NCI-H146 (cell line): ENCODE data around the gene CPTP.
A peak's percentile ranks its signal among the peaks of the same experiment; 100 is the strongest.

Experiments
- DNase-seq: peaks from one replicate; lab custom pipeline; 2025; lab: John Stamatoyannopoulos, UW

CPTP gene

DNA sequence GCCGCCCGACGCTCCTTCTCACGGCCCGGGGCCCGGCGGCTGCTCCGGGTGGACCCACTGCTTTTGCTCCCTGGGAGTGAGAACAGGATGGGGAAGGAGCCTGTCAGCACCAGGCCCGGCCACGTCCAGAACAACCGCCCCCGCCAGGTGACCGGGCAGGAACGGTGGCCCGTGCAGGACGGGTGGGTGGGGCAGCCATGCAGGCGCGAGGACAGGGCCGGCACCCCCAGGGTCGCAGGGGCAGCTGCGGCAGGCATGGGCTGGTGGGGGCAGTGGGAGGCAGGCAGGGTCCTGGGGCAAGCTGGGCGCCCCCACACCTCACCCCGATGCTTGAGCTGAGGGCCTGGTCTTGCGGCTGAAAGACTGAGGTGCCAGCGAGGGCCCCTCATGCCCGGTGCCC is 11.8 kb downstream of the CPTP start:
- no peak for DNase-seq

GRCh38 chr1:1336931-1337792 is 12.6 kb downstream of the CPTP start:
- no peak for DNase-seq

DNA sequence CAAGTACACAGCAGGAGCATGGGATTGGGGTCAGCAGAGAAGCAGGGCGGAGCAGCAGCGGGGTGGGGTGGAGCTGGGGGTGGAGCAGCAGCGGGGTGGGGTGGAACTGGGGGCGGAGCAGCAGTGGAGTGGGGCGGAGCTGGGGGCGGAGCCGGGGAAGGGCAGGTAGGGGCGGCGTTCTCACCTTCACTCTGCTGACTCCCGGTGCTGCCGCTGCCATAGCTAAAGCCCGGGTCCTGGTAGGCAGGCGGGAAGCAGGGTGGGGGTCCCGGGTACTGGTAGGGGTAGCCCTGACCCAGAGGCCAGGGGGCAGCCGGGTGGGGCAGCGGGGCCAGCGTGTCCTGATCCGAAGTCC is 13.2 kb downstream of the CPTP start:
- DNase-seq, result no peak

- no peak for DNase-seq
These were observed 13.7 kb downstream of the CPTP start for GRCh38 chr1:1338278-1338677.

DNA sequence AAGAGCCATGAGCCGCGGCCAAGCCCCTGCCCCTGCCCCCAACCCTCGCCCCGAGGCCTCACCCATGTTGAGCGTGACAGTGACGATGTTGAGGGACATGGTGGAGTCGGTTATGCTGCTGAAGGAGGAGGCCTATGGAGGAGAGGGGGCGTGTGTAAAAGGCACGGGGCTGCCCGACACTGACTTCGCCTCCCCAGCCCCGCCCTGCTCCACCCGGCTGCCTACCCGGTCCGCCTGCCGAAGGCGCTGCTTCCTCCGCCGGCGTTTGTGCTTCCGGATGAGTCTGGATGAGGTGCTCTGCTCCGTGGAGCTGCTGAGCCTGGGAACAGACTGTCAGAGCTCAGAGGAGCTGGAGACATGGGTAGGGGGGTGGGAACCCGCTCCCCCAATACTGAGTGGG is 15.6 kb downstream of the CPTP start:
- no peak for DNase-seq

GRCh38 chr1:1340791-1341548 is 16.4 kb downstream of the CPTP start:
- no peak for DNase-seq

- no peak for DNase-seq
These were observed 17.0 kb downstream of the CPTP start for GRCh38 chr1:1341549-1342021.

DNA sequence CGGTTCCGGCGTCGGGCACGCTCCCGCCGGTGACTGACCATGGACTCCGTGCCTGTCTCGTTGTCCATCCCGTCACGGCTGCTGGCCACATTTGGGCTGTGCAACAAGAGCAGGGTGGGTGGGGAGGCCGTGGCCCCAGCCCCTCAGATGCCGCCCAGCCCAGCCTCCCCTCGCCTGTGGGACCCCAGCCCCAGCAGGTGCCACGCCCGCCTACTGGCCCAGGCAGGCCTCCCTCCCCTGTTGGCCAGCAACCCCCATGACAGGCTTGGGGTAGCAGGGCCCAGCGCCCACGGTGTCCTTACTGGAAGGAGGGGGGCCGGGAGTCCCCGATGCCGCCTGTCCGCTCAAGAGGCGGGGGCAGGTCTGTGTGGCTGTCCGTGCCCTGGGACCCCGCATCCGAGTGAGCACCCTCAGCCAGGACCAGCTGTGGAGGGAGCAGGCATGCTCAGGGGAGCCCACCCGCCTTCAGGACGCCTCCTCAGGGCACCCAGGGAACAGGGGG is 17.5 kb downstream of the CPTP start:
- DNase-seq, result no peak

GRCh38 chr1:1342584-1343115 is 18.0 kb downstream of the CPTP start:
- no peak for DNase-seq

GRCh38 chr1:1343811-1344421 is 19.3 kb downstream of the CPTP start:
- no peak for DNase-seq

DNA sequence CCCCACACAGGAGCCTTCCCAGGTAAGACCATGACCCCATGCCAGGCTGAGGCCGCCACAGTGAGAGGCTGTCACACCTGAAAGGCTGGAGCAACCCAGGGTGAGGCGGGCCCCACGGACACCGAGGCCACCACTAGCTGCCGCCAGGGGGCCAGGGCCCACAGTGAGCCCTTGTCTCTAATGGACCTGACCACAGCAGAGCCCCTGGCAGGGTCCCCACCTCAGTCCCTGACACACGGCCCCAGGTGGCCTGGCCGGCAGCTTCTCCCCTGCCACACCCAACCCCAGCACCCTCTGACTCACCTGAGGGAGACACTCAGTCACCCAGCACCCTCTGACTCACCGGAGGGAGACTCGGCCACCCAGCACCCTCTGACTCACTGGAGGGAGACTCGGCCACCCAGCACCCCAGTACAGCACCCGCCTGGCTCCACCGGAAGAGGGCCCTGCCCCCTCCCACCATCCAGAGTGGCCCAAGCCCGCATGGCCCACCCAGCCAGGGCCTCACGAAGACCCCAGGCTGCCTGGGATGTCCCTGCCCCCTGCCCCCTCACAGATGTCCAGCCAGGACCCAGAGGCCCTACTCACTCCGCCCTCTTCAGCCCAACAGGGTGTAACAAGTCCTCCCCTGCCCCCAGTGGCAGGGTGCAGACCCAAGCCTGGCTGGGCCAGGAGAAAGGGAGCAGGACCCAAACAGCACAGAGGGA is 20.2 kb downstream of the CPTP start:
- DNase-seq, result no peak

- no peak for DNase-seq
These were observed 20.8 kb downstream of the CPTP start for GRCh38 chr1:1345384-1345783.

DNA sequence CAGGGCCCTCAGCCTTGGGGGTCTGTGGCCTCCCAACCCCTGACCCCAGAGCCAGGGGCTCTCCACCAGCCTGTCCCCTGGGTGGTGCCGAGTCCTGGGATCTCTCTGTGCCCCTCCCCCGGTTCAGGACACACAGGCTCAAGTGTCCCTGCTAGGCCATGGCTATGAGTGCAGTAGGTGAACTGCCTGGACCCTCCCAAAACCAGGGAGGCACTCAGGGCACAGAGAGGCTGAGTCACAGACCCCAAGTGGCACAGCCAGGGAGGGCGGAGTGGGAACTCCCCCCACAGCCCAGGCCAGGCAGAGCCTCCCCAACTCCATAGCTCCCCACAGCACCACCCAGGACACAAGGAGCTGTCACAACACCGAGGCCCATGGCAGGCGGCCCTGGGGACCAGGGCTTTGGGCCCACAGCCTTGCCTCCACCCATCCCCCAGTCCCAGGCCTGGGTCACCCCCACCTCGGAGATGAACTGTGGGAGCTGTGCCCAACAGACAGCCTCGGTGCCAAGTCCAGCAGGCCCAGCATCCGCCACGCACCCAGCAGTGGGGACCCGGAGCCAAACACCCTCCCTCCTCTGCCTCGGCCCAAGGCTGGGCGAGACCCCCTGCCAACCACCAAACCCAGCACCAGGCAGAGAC is 21.4 kb downstream of the CPTP start:
- no peak for DNase-seq

DNA sequence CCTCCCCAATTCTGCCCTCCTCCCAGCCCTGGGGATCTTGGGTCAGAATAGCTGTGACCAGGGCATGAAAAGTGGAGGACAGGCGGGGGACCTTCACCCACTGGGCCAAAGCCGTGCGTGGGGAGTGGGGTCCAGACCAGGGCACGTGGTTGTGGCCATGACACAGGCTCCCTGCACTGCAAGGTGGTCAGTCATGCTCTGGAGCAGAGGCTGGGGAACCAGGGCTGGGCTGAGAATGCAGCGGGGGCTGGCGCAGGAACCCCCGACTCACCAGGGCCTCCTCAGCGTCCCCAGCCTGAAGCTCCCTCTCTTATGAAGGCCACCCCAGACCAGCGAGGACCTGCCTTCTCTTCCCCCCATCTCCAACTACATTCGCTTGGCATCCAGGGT is 21.9 kb downstream of the CPTP start:
- DNase-seq, result no peak

DNA sequence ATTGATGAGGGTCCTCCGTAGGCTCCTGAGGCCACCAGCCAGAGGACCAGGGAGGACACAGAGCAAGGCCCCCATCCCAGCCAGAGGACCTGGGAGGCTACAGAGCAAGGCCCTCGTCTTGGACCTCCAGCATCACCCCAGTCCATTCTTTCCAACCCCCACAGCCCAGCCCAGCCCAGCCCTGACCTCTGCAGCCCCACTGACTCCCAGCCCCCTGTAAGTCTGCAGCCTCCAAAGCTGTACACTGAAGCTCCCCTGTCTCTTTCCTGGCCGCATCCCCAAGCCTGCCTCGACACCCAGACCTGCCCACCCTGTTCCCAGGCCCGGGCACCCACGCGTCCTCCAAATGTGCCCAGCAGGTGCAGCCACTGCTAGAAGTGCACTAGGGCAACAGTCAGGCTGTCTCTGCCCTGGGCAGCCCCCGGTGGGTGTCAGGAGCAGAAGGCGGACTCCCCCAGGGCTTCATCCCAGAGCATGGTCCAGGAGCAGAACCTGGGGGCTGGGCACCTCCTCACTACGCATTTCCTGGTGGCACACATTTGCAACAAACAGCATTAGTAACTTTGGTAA is 22.5 kb downstream of the CPTP start:
- no peak for DNase-seq

GRCh38 chr1:1347663-1348419 is 23.2 kb downstream of the CPTP start:
- no peak for DNase-seq

- peak; percentile 43 for DNase-seq
These were observed 24.0 kb downstream of the CPTP start for GRCh38 chr1:1348420-1349255.

DNA sequence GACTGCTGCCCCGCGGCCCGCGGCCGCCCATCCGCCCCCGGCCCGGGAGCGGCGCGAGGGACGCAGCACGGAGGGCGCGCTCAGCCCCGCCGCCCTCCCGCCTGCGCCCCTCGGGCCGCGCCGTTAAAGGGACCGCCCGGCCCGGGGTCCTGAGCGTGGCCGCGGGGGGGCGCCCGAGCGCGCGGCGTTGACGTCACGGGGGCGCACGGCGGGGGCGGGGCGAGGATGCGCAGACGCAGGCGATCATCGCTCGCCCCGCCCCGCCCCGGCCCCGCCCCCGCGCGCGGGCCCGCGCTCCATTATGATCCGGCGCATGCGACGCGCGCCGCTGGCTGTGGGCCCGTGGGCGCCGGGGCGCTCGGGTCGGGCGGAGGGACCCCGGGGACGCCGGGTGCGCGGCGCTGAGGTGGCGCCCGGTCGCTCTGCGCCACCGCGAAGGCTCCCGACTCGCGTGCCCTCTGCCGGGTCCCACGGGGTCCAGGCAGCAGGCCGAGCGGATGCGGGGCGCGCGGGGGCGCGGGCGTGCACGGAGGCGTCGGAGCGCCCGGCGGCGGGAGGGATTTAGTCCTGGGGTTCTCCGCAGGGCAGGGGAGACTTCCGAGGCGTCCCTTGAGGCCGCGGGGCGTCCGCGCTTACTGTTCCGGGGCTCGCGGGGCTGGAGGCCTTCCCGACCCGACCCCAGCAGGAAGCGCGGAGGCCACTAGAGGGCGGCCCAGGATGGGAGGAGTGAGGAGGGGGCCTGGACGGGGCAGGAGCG is 24.8 kb downstream of the CPTP start, which contains the start of gene DVL1:
Gene DVL1, minus strand, starts transcription at position 163 of the 757 bp plus-strand sequence. CDS start 353 bp downstream, outside the sequence.
- DNase-seq, result peak; percentile 59
